NT2/D1 (cell line): ENCODE results near the gene CGNL1.

Experiments used
- SUZ12 ChIP-seq: IDR thresholded peaks from 2 replicates; pipeline ENCODE4 v1.6.1; 2011; ENCODE audit not compliant: insufficient read length, insufficient read depth; ENCODE audit errors: extremely low read depth
- ZNF274 ChIP-seq: IDR thresholded peaks from 2 replicates; pipeline ENCODE4 v1.6.1; 2011; ENCODE audit warnings: mild to moderate bottlenecking, low read depth, low read length

GRCh38 chr15:57353317-57353804 is 22.9 kb upstream of the CGNL1 start:
- TF ChIP-seq ZNF274 (no peak), SUZ12 (no peak)
